ENCODE results near the gene WDR62. TPM values are rescaled to one million over a fixed set of nuclear protein-coding genes. Genes with fewer than 3 reads are reported as not detected.

The WDR62 gene
- 0.32 TPM for total RNA-seq
- long read RNA-seq, partial matches to known transcripts: 1 of 2 reads
- long read RNA-seq, other reads (novel, unspliced or antisense): 1 of 2 reads

DNA sequence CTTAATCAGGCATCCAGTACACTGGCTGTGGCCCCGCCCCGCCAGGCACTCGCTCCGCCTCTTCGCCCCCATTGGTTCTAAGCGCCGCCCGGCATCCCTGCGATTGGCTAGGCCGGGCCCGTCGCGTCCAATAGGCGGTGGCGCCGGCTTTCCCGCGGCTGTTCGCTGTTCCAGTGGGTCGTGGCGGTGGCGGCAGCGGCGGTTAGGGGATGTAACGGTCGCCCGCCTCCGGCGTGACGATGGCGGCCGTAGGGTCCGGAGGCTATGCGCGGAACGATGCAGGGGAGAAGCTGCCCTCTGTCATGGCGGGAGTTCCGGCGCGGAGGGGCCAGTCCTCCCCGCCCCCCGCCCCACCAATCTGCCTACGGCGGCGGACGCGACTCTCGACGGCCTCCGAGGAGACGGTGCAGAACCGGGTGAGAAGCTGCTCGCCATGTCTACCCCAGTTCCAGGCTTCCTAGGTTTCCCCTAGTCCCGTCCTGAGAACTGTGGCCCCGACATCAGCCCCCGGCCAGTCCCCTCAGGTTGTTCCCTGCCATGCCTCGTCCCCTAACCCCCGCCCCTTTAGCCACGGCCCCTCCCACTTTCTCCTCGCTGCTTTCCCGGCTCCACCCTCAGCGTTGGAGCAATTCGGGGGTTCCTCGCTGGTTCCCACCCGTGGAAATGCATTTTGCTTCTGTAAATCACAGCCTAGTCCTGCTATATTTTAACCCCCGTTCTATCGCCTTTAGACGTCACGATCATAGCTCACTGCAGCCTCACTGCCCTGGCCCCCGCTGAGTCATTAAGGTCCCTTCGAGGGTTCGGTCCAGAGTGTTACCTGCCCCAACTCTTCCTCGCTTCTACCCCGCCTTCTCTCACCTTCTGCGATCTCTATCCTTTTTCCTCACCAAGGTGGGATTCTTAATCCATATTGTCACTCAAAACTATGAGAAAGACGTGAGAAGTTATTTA is at the start of gene WDR62:
WDR62 (plus strand) TSS at position 165 of the 954 bp plus-strand sequence; CDS start at position 240, 75 bp downstream.
- peak; percentile 98 for DNase-seq (ENCODE audit: low spot score)

GRCh38 chr19:36006955-36007354 is 47.7 kb upstream of the WDR62 start:
- no peak for DNase-seq (ENCODE audit: low spot score)

- no peak for DNase-seq (ENCODE audit: low spot score)
These were observed 46.2 kb upstream of the WDR62 start, which contains the start of gene SYNE4 for GRCh38 chr19:36008336-36008978. Gene SYNE4, minus strand, starts transcription at chr19:36008813. Its CDS starts 132 bp downstream, at chr19:36008681.

DNA sequence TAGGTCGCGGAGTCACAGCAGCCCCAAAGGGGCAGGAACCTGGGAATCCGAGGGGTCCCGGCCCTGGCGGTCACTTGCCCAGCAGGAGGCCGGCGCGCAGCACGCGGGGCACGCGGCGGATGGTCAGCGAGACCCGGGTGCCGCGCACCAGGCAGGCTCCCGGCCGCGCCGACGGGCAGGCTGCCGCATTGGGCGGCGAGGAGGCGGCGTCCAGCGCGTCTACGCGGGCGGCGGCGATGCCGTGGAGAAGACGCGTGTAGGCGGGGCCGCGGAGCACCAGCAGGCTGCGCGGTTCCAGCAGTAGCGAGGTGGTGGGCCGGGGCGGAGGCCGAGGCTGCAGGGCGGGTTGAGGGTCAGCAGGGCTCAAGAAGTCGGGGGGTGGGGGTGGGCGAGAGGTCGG is 45.5 kb upstream of the WDR62 start:
- no peak for DNase-seq (ENCODE audit: low spot score)

- DNase-seq (ENCODE audit: low spot score): no peak
These were observed 44.9 kb upstream of the WDR62 start for GRCh38 chr19:36009633-36010379.

GRCh38 chr19:36010402-36010801 is 44.3 kb upstream of the WDR62 start:
- no peak for DNase-seq (ENCODE audit: low spot score)

DNA sequence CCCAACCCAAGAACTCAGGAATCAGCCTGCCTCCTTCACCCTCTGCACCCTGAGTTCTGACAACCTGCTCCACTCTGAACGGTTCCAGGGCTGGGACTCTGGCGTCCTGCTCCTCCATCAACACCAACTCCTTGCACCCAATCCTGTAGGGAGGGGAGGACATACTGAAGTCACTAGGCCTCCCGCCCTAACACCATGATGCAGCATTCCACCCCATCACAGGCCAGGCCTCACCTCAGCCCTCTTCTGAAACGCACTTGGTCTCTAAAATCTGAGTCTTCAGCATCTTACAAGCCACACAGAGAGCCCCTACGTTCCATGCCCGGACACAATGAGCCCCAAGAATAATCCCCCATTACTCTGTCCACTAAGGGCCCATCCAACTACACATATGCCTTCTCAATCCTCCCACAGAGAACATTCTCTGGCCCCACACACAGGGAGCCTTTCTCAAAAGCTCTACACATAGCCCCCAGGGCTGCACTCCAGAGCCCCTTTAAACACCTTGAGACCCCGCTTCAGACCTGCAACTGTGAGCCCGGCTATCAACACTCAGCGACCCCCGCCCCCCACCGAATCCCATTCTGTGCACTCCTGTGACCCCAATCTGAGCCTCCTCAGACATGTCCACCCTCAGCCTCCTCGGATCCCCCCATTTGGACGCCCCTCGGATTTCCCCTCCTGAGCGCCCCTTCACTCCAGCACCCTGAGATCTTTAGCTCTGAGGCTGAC is 41.3 kb upstream of the WDR62 start:
- DNase-seq (ENCODE audit: low spot score): no peak

GRCh38 chr19:36014012-36014924 is 40.4 kb upstream of the WDR62 start, which contains the start of gene ALKBH6:
Gene ALKBH6, minus strand, starts transcription at chr19:36014213. Its CDS starts 816 bp downstream, at chr19:36013397.
- DNase-seq (ENCODE audit: low spot score): peak; percentile 100

DNA sequence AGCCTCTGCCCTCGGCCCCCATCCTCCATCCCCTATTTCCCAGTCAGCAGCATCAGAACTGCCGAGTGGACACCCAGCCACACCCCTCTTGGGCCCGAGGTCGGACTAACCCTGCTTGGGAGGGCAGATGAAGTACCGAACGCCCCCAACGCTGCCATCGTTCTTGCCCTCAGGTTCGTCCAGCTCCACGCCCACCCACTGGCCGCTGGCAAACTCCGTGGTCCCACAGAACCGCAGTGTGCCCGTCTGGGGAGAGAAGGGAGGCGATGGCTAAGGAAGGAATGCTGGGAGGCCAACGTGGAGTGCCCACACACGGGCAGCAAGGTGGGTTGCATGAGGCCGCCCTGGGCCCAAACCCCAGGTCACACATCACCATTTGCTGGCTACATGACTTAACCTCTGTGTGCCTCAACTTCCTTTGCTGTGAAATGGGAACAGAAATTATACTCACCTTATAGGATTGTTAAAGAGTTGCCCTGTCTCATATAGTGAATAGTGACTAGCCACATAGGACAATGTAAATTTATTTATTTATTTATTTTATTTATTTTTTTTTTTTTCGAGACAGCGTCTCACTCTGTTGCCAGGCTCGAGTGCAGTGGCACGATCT is 35.5 kb upstream of the WDR62 start:
- DNase-seq (ENCODE audit: low spot score): no peak

DNA sequence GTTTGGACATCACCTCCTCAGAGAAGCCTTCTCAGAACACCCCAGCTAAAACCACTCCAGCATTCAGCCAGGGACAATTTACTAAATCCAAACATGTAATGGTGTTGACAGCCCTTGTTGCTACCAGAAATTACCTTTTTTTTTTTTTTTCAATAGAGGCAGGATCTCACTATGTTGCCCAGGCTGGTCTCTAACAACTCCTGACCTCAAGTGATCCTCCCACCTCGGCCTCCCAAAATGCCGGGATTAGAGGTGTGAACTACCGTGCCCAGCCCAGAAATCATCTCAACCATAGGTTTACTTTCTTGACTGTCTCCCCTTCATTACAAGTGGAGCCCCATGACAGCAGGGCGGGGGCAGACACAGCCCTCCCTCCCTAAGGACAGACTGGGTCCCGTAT is 31.3 kb upstream of the WDR62 start:
- DNase-seq (ENCODE audit: low spot score): no peak

GRCh38 chr19:36025541-36025940 is 29.2 kb upstream of the WDR62 start:
- DNase-seq (ENCODE audit: low spot score): no peak

DNA sequence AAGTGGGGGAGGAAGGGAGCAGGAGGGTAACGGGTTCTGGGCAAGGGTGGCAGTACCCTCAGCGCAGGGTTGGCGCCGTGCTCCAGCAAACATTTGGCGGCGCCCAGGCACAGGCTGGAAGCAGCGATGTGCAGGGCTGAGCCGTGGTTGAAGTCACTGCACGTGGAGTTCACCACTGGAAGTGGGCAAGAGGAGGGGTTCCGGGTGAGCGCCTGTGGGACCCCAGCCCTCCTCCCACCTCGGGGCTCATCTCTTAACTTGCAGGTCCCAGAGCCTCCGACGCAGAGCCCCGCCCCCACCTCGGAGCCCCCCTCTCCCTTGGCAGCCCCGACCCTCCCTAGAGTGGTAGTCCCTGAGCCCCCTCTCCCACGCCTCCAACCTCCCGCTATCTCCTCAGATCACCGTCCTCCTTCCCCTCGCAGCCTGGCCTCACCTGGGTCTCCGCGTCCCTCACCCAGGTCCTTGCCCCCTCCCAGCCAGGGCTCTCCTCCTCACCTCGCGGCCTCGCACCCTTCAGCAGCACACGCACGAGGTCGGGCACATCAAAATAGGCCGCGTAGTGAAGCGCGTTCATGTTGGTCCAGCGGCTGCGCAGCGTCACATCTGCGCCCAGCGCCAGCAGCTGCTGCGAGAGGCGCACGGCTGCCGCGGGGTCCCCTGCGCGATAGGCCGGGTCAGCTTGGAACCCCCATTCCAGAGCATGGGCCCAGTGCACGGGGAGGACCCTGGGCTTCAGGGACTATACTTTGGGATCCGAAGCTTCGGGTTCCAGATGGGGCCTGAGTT is 28.4 kb upstream of the WDR62 start:
- DNase-seq (ENCODE audit: low spot score): no peak

- no peak for DNase-seq (ENCODE audit: low spot score)
These were observed 27.0 kb upstream of the WDR62 start for GRCh38 chr19:36027696-36028095.

- DNase-seq (ENCODE audit: low spot score): no peak
These were observed 26.2 kb upstream of the WDR62 start for GRCh38 chr19:36028313-36029041.

GRCh38 chr19:36030264-36031148 is 24.2 kb upstream of the WDR62 start:
- DNase-seq (ENCODE audit: low spot score): no peak

DNA sequence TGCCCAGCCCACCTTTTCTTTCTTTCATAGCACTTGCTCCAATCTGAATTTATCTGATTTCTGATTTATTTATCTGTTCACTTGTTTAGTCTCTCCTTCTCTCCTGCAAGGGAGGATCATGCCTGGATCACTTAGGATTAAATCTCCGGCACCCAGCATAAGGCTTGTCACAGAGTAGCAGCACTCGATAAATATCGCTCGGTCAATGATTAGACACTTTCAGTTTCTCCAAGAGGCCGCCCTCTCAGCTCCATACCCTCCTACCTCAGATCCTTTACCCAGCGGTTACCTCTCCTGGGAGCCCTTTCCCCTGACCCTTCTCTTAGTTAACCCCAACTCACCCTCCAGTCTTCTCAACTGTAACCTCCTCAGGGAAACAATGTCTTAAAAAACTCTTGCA is 23.4 kb upstream of the WDR62 start:
- no peak for DNase-seq (ENCODE audit: low spot score)
